GM12891 (cell line): ENCODE measurements around the gene IGLL5.

Source experiments
- PAX5 ChIP-seq: IDR thresholded peaks from 2 replicates; pipeline ENCODE4 v1.6.1; 2011; ENCODE audit warnings: low read length, moderate library complexity, mild to moderate bottlenecking; ENCODE audit not compliant: insufficient read depth, severe bottlenecking
- POLR2A ChIP-seq: IDR thresholded peaks from 2 replicates; pipeline ENCODE4 v1.6.1; 2011; ENCODE audit warnings: low read depth, low read length, control low read depth
- POLR2AphosphoS5 ChIP-seq: IDR thresholded peaks from 2 replicates; pipeline ENCODE4 v1.6.1; 2011; ENCODE audit warnings: low read depth, low read length, control low read depth
- POU2F2 ChIP-seq: IDR thresholded peaks from 2 replicates; pipeline ENCODE4 v1.6.1; 2011; ENCODE audit warnings: low read depth, mild to moderate bottlenecking, control low read depth, low read length, moderate library complexity
- SPI1 ChIP-seq: IDR thresholded peaks from 2 replicates; pipeline ENCODE4 v1.6.1; 2011; ENCODE audit warnings: low read depth, low read length, control low read depth
- TAF1 ChIP-seq: IDR thresholded peaks from 2 replicates; pipeline ENCODE4 v1.6.1; 2011; ENCODE audit warnings: low read depth, low read length, control low read depth

DNA sequence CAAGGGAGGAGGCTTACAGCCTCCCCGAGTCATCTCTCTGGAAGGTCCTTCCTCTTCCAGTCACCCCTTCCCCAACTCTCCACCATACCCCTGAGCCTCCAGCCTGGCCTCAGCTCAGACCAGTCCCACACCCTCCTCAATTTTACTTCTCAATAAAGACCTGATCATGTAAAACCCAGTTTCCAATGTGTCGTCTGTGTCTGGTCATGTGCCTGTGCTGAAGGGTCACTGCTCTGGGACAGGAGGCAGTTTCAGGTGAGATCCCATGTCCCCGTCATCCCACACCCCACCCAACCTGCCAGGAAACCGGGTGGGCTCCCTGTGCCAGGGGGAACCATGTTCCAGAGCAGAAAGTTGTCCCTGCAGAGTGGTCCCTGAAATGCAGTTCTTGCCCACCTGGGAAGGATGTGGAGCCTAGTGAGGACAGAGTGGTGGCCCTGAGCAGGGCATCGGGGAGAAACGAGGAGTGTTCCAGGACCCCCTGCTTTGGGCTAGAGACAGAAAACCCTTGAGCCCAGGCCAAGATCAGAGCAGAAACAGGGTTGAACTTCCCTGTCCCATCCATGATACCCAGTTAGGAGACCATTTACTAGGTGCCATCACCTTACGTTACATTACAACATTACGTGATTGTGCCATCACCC lies 19.4 kb downstream of the IGLL5 start:
- TF ChIP-seq PAX5 (no peak), POLR2AphosphoS5 (no peak), TAF1 (no peak), SPI1 (no peak), POLR2A (no peak), POU2F2 (no peak)
